HG03571 (cell line): Measurements from ENCODE around the gene PLA2G4E.

ENCODE experiments used
- ATAC-seq: cut with Tn5 transposase; IDR thresholded peaks from one replicate; pipeline ENCODE4 v1.9.1; 2021; ENCODE audit not compliant: unreplicated experiment

The PLA2G4E gene

GRCh38 chr15:42020713-42021273 is at the start of gene PLA2G4E:
PLA2G4E (minus strand) TSS chr15:42021042; CDS start chr15:42021030, 12 bp downstream.
- ATAC-seq = no peak

- ATAC-seq = no peak
Measured at GRCh38 chr15:42070279-42070975, 49.6 kb upstream of the PLA2G4E start.

GRCh38 chr15:42069496-42070278 is 48.8 kb upstream of the PLA2G4E start:
- no peak for ATAC-seq

GRCh38 chr15:42069025-42069424 is 48.2 kb upstream of the PLA2G4E start:
- ATAC-seq = no peak

- no peak for ATAC-seq
Measured at GRCh38 chr15:42068601-42069000, 47.8 kb upstream of the PLA2G4E start.

- no peak for ATAC-seq
Measured at GRCh38 chr15:42066764-42067415, 46.0 kb upstream of the PLA2G4E start.

GRCh38 chr15:42065468-42065867 is 44.6 kb upstream of the PLA2G4E start:
- no peak for ATAC-seq

GRCh38 chr15:42065033-42065432 is 44.2 kb upstream of the PLA2G4E start:
- ATAC-seq = no peak

GRCh38 chr15:42064271-42064670 is 43.4 kb upstream of the PLA2G4E start:
- ATAC-seq = no peak

GRCh38 chr15:42063122-42063848 is 42.4 kb upstream of the PLA2G4E start:
- no peak for ATAC-seq

- no peak for ATAC-seq
Measured at GRCh38 chr15:42062284-42062806, 41.5 kb upstream of the PLA2G4E start.

GRCh38 chr15:42060797-42061196 is 40.0 kb upstream of the PLA2G4E start:
- no peak for ATAC-seq

GRCh38 chr15:42060477-42060763 is 39.6 kb upstream of the PLA2G4E start:
- no peak for ATAC-seq

GRCh38 chr15:42059661-42060476 is 39.0 kb upstream of the PLA2G4E start:
- ATAC-seq = no peak

- ATAC-seq = no peak
Measured at GRCh38 chr15:42058791-42059190, 37.9 kb upstream of the PLA2G4E start.

- ATAC-seq = no peak
Measured at GRCh38 chr15:42057799-42058646, 37.2 kb upstream of the PLA2G4E start.

- no peak for ATAC-seq
Measured at GRCh38 chr15:42056934-42057798, 36.3 kb upstream of the PLA2G4E start.

GRCh38 chr15:42053914-42054313 is 33.1 kb upstream of the PLA2G4E start:
- no peak for ATAC-seq
